Heart right ventricle (tissue), 16 donors: ENCODE results near the gene UTP4. TPM values are rescaled to one million over a fixed set of nuclear protein-coding genes. Genes with fewer than 3 reads are reported as not detected.
A peak's percentile ranks its signal among the peaks of the same experiment; 100 is the strongest.

ENCODE experiments used
- ATAC-seq, 8 donors: fragments of 200-7000 bp; cut with Tn5 transposase; one replicate each; pipeline ENCODE4 v1.9.1; 2020; ENCODE audit warnings: mild to moderate bottlenecking in 8 of 8, moderate library complexity in 8 of 8, moderate number of reproducible peaks in 1 of 8
- DNase-seq, 2 donors: peaks; one replicate each; pipeline ENCODE4 v3.0.0-alpha.2; 2020
- H3K27ac ChIP-seq, 10 donors: fragments of 200-600 bp; sonication (generic) in 2 of 10; one replicate each; pipeline versions ENCODE4 v1.5.0 to v1.8.0; 2020 to 2022; ENCODE audit warnings: mild to moderate bottlenecking in 3 of 10
- H3K27me3 ChIP-seq, 7 donors: fragments of 200-600 bp; one replicate each; pipeline ENCODE4 v1.8.0; 2021 to 2022; ENCODE audit warnings: mild to moderate bottlenecking in 2 of 7
- H3K36me3 ChIP-seq, 9 donors: fragments of 200-600 bp; sonication (generic) in 1 of 9; one replicate each; pipeline versions ENCODE4 v1.5.0 to v1.8.0; 2020 to 2022; ENCODE audit warnings: mild to moderate bottlenecking in 2 of 9
- H3K4me1 ChIP-seq, 9 donors: fragments of 200-600 bp; sonication (generic) in 1 of 9; one replicate each; pipeline versions ENCODE4 v1.5.0 to v1.8.0; 2020 to 2022; ENCODE audit warnings: mild to moderate bottlenecking in 4 of 9
- H3K4me3 ChIP-seq, 10 donors: fragments of 200-600 bp; sonication (generic) in 2 of 10; one replicate each; pipeline versions ENCODE4 v1.5.0 to v1.8.0; 2020 to 2022; ENCODE audit warnings: mild to moderate bottlenecking in 7 of 10, moderate library complexity in 2 of 10
- H3K9me3 ChIP-seq, 11 donors: fragments of 200-600 bp in 10 of 11; sonication (generic) in 2 of 11; one replicate each; pipeline versions ENCODE4 v1.5.0 to v1.8.0; 2013 to 2022; ENCODE audit warnings: mild to moderate bottlenecking in 2 of 11, control low read depth in 1 of 11, moderate library complexity in 1 of 11
- CTCF ChIP-seq, 9 donors: fragments of 200-600 bp; sonication (generic) in 2 of 9; IDR thresholded peaks; one replicate each; pipeline versions ENCODE4 v1.5.0 to v1.8.0; 2021 to 2022; ENCODE audit warnings: antibody characterized with exemption in 9 of 9, mild to moderate bottlenecking in 5 of 9, moderate library complexity in 1 of 9
- WGBS, 2 donors: extraction: QIAGEN DNeasy Blood & Tissue Kit; methylation state at CpG; one replicate each; pipeline ENCODE4 v1.1.7; 2013; ENCODE audit warnings: inconsistent platforms in 1 of 2; 5-methylcytosine and 5-hydroxymethylcytosine counted together
- intact Hi-C, 10 donors: fragments of 100-400 bp; cut with DNase I; formaldehyde crosslinking; loops; one replicate each; pipeline versions ENCODE4 v1.11.1 to v1.14.2; 2022
- polyA plus RNA-seq, 2 donors: library from polyadenylated mRNA; stranded (reverse); fragments of 200-250 nt; gene quantifications; one replicate each; pipeline ENCODE4 v1.2.3, GENCODE V29; 2013
- total RNA-seq, 10 donors: library from RNA; stranded (reverse); fragmentation: NEBNext Ultra II Directional in 3 of 10; extraction: Animal tissue kit (Norgen Biotek cat#: 25700) in 3 of 10; gene quantifications; one replicate each; pipeline versions ENCODE4 v1.2.1 to v1.2.4, GENCODE V29; 2021 to 2023
- donor health status: Arrhythmogenic right ventricular cardiomyopathy.
- donor health status: ischemic (EF 13 %, LVEDD 7.1; RV severe dilation, severe dysfunction).
- donor health status: healthy with polysubstance abuse.
- donor health status: DM: no; HTN: yes; CAD: no.
- donor health status: DM: no; HTN: no; CAD: no.
- donor health status: ischemic (EF 25% LVEDD 6.9; RV normal size, moderate dysfunction).
- donor health status: ischemic (EF 25% LVEDD 5.7; RV mildly dilated, moderate dysfunction).
- donor health status: healthy.
- donor health status: DM: yes; HTN: yes; CAD: no.
- donor health status: Ischemic cardiomyopathy.
- donor health status: ischemic (EF 35%, LVEDD 5.7; RV mildly dilated, moderate dysfunction).
- donor health status: nonischemic (EF 11% LVEDD 7.7; RV severe dilation, severe dysfunction).
- donor health status: DM: yes; HTN: yes; CAD: no.
- donor health status: PGD.
- donor health status: ischemic (EF 29% LVEDD 5.4; RV normal size, mild dysfunction).
- donor health status: nonischemic (EF 23%, LVEDD 6.1; RV moderate dilation, normal function).

Gene UTP4
- total and polyA plus RNA-seq, 12 donors = 13.0 to 32.8 (median 25.9) TPM

- peaks cover 0 to 47% (median 0%) of the 10 kb centered on the region in 7 donors for H3K27me3 ChIP-seq
- 0% methylated on average over 49 to 74 of the region's 80 CpGs for WGBS, 2 donors
- intact Hi-C loops = loop anchor here in 2 of 10 donors (5.0 to 10.0 kb wide), 2 partner anchors 111 to 198 kb away; no protein-coding TSS in a partner anchor
- H3K36me3 ChIP-seq = peaks cover 0 to 20% (median 0%) of the 10 kb centered on the region in 9 donors
- peak in 1 of 2 donors; percentile 52 for DNase-seq
- ATAC-seq = peak; percentile 63 to 86 (median 75)
- H3K27ac ChIP-seq = peak within 1 kb of the TSS in 2 of 10 donors; percentile 12 to 21
- peak within 1 kb of the TSS; percentile 36 to 79 (median 58) for H3K4me3 ChIP-seq
- H3K9me3 ChIP-seq = no peaks in the 10 kb centered on the region
- peaks cover 7 to 34% (median 31%) of the 10 kb centered on the region in 9 donors for H3K4me1 ChIP-seq
- TF ChIP-seq CTCF (IDR thresholded peaks at IDR 0.05) = peak in 6 of 9 donors; percentile 15 to 49 (median 37)
These were observed 26.7 kb upstream of the UTP4 start, which contains the start of gene HAS3 for GRCh38 chr16:69105501-69106361. HAS3 (plus strand) TSS chr16:69105653; CDS start chr16:69109396, 3,743 bp downstream.

- DNase-seq (no peak), ATAC-seq (peak in 4 of 8 donors; percentile 4 to 24 (median 16))
- intact Hi-C loops = loop anchor here in 2 of 10 donors (5.0 to 10.0 kb wide), 2 partner anchors 112 to 199 kb away; no protein-coding TSS in a partner anchor
- Histone ChIP-seq H3K36me3 (peaks cover 0 to 21% (median 9%) of the 10 kb centered on the region in 9 donors), H3K9me3 (no peaks in the 10 kb centered on the region), H3K4me3 (peak overlapping the region; percentile 21 to 79 (median 58)), H3K27ac (peak overlapping the region in 2 of 10 donors; percentile 21 to 29), H3K27me3 (peaks cover 0 to 47% (median 0%) of the 10 kb centered on the region in 7 donors), H3K4me1 (peaks cover 7 to 38% (median 31%) of the 10 kb centered on the region in 9 donors)
- no peak for TF ChIP-seq CTCF (IDR thresholded peaks at IDR 0.05)
- WGBS, 2 donors = 1% methylated on average over 51 to 55 of the region's 55 CpGs
These were observed 25.7 kb upstream of the UTP4 start for GRCh38 chr16:69106491-69107315.

- Histone ChIP-seq H3K27me3 (peaks cover 0 to 47% (median 0%) of the 10 kb centered on the region in 7 donors), H3K9me3 (no peaks in the 10 kb centered on the region), H3K4me1 (peaks cover 7 to 45% (median 31%) of the 10 kb centered on the region in 9 donors), H3K36me3 (peaks cover 0 to 21% (median 9%) of the 10 kb centered on the region in 9 donors), H3K4me3 (peak overlapping the region; percentile 18 to 79 (median 58)), H3K27ac (peak overlapping the region in 2 of 10 donors; percentile 21 to 29)
- intact Hi-C loops = loop anchor here in 2 of 10 donors (5.0 to 10.0 kb wide), 2 partner anchors 113 to 200 kb away; no protein-coding TSS in a partner anchor
- no peak for TF ChIP-seq CTCF (IDR thresholded peaks at IDR 0.05)
- DNase-seq (peak; percentile 32 to 51), ATAC-seq (peak; percentile 12 to 45 (median 26))
- 1 to 2% methylated on average over 43 to 52 of the region's 52 CpGs for WGBS, 2 donors
These were observed 25.0 kb upstream of the UTP4 start for GRCh38 chr16:69107316-69107962.
